Naive B cell (primary cell): Measurements from ENCODE around the gene KRTAP5-3. TPM values are rescaled to one million over a fixed set of nuclear protein-coding genes. Genes with fewer than 3 reads are reported as not detected.

Source experiments
- ATAC-seq, 2 donors: fragments of 150-1000 bp; cut with Tn5 transposase; 2 replicates each; pipeline ENCODE4 v1.10.0; 2021; ENCODE audit warnings: low read depth in 2 of 2, mild to moderate bottlenecking in 2 of 2, moderate library complexity in 2 of 2
- DNase-seq: peaks from one replicate; pipeline ENCODE4 v3.0.0; 2022
- H3K27ac Mint-ChIP-seq, 6 donors: one replicate each; pipeline ENCODE4 v1.8.0; 2020 to 2022; ENCODE audit warnings: mild to moderate bottlenecking in 6 of 6, mixed read lengths in 6 of 6, moderate library complexity in 5 of 6, inconsistent platforms in 2 of 6
- H3K27me3 Mint-ChIP-seq, 3 donors: one replicate each; pipeline ENCODE4 v1.8.0; 2021 to 2022; ENCODE audit warnings: mixed read lengths in 3 of 3, mild to moderate bottlenecking in 1 of 3
- H3K36me3 Mint-ChIP-seq, 2 donors: one replicate each; pipeline ENCODE4 v1.8.0; 2020 to 2022; ENCODE audit warnings: mixed read lengths in 2 of 2, inconsistent platforms in 1 of 2, mild to moderate bottlenecking in 1 of 2
- H3K4me1 Mint-ChIP-seq, 3 donors: one replicate each; pipeline ENCODE4 v1.8.0; 2020 to 2022; ENCODE audit warnings: mixed read lengths in 3 of 3, inconsistent platforms in 1 of 3, mild to moderate bottlenecking in 1 of 3, moderate library complexity in 1 of 3
- H3K4me3 Mint-ChIP-seq, 8 donors: one replicate each; pipeline ENCODE4 v1.8.0; 2020 to 2022; ENCODE audit warnings: mild to moderate bottlenecking in 8 of 8, mixed read lengths in 8 of 8, moderate library complexity in 8 of 8, inconsistent platforms in 2 of 8
- H3K9me3 Mint-ChIP-seq, 7 donors: one replicate each; pipeline ENCODE4 v1.8.0; 2020 to 2022; ENCODE audit warnings: mixed read lengths in 7 of 7, mild to moderate bottlenecking in 5 of 7, inconsistent platforms in 2 of 7, moderate library complexity in 1 of 7
- polyA plus RNA-seq, 6 donors: library from polyadenylated mRNA; unstranded; fragments of 300-500 nt; fragmentation: Illumina TruSeq; gene quantifications; one replicate each; pipeline ENCODE4 v1.2.3, GENCODE V29; 2021; ENCODE audit warnings: low read depth in 6 of 6

The KRTAP5-3 gene
- polyA plus RNA-seq, 6 donors from 2014 or later: not detected

DNA sequence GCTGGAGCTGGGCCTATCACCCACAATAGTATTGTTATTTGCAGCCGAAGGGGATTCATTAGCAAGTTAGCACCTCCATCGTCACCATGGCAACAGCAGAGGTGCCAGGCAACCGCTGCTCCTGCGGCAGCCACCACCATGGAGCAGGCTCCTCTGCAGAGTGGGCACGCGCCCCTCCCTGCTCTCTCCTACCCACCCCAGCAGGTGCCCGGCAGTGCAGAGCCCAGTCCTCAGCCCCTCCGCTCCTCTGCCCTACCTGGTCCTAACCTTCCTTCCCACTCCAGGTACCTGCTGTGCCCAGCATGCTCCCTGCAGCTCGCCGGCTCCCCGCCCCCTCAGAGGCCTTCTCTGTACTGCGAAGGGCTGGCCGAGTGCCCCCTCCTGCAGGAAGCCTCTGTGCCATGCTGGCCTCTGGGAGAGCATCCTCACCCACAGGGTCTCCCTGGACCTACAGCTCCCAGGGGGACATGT is 39.8 kb downstream of the KRTAP5-3 start:
- H3K27me3 Mint-ChIP-seq: peaks cover 7 to 63% (median 37%) of the 10 kb centered on the region in 3 donors
- no peaks in the 10 kb centered on the region for H3K36me3 Mint-ChIP-seq
- H3K4me1 Mint-ChIP-seq: peaks cover 3 to 6% (median 5%) of the 10 kb centered on the region in 3 donors
- H3K27ac Mint-ChIP-seq: peak overlapping the region in 2 of 6 donors; percentile 51 to 81
- H3K4me3 Mint-ChIP-seq: peak overlapping the region in 1 of 8 donors; percentile 69
- ATAC-seq (peak in 1 of 2 donors; percentile 2), DNase-seq (no peak)
- no peaks in the 10 kb centered on the region for H3K9me3 Mint-ChIP-seq

GRCh38 chr11:1567721-1568100 is 40.6 kb downstream of the KRTAP5-3 start:
- Mint-ChIP-seq H3K27me3 (peaks cover 7 to 68% (median 37%) of the 10 kb centered on the region in 3 donors), H3K27ac (peak overlapping the region in 2 of 6 donors; percentile 21 to 64), H3K4me3 (peak overlapping the region in 2 of 8 donors; percentile 33 to 35), H3K4me1 (peaks cover 0 to 3% (median 0%) of the 10 kb centered on the region in 3 donors), H3K36me3 (no peaks in the 10 kb centered on the region), H3K9me3 (no peaks in the 10 kb centered on the region)
- DNase-seq (no peak), ATAC-seq (no peak)

- H3K4me3 Mint-ChIP-seq: no peak overlapping the region
- ATAC-seq (no peak), DNase-seq (no peak)
- H3K4me1 Mint-ChIP-seq: peaks cover 0 to 3% (median 0%) of the 10 kb centered on the region in 3 donors
- H3K36me3 Mint-ChIP-seq: no peaks in the 10 kb centered on the region
- no peaks in the 10 kb centered on the region for H3K9me3 Mint-ChIP-seq
- peaks cover 13 to 73% (median 37%) of the 10 kb centered on the region in 3 donors for H3K27me3 Mint-ChIP-seq
- peak overlapping the region in 3 of 6 donors; percentile 21 to 64 (median 47) for H3K27ac Mint-ChIP-seq
Measured at GRCh38 chr11:1567052-1567720, 41.1 kb downstream of the KRTAP5-3 start.

DNA sequence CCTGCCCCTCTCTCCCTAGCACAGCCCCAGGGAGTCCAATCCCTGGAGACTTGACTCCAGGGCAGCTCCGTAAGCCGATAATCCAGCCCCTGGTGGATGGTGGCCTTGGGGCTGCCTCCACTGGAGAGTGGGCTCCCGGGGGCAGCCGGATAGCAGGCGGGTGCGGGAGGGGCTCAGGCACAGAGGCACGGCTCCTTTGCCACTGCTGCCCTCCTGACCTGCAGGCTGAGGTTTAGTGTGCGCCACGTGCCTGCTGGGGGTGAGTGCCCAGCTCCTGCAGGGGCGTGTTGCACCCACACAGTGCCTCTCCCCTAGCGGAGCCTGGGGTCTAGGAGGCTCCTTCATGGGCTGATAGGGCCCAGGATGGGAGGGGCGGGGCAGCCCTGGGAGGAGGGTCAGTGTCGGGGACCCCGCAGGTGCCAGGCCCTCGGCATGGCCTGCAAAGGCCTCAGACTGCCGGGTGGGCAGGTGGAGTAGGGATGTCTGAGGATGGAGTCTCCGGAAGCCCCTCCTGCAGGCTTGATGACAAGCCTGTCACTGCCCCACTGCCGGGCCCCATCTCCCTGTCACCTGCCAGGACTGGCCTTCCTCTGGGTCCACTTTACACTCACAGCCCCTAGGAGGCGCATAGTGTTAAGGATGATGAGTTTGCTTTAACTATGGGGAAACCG is 41.7 kb downstream of the KRTAP5-3 start:
- peaks cover 13 to 80% (median 37%) of the 10 kb centered on the region in 3 donors for H3K27me3 Mint-ChIP-seq
- H3K36me3 Mint-ChIP-seq: no peaks in the 10 kb centered on the region
- H3K4me3 Mint-ChIP-seq: no peak overlapping the region
- peaks cover 0 to 3% (median 0%) of the 10 kb centered on the region in 3 donors for H3K4me1 Mint-ChIP-seq
- H3K27ac Mint-ChIP-seq: no peak overlapping the region
- ATAC-seq (no peak), DNase-seq (no peak)
- H3K9me3 Mint-ChIP-seq: no peaks in the 10 kb centered on the region

DNA sequence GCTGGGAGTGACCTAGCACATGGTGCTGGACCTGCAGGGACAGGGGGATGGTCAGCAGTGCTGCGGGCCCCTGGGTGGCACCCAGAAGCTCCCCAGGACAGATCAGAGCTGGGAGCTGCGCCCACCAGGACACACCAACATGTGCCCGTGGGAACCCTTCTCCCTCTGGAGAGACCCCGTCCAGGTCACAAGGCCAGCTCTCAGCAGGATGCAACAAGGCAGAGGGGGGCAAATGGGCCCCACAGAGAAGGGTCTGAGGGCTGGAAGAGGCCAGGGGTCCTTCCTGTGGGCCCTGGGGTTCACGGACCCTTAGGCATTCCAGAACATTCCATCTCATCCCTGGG is 42.4 kb downstream of the KRTAP5-3 start:
- Mint-ChIP-seq H3K27ac (no peak overlapping the region), H3K4me3 (no peak overlapping the region), H3K27me3 (peaks cover 13 to 81% (median 37%) of the 10 kb centered on the region in 3 donors), H3K36me3 (no peaks in the 10 kb centered on the region), H3K9me3 (no peaks in the 10 kb centered on the region), H3K4me1 (peaks cover 0 to 3% (median 0%) of the 10 kb centered on the region in 3 donors)
- DNase-seq (no peak), ATAC-seq (no peak)

- H3K4me3 Mint-ChIP-seq: no peak overlapping the region
- no peak for DNase-seq
- H3K9me3 Mint-ChIP-seq: no peaks in the 10 kb centered on the region
- peaks cover 13 to 75% (median 37%) of the 10 kb centered on the region in 3 donors for H3K27me3 Mint-ChIP-seq
- no peak for ATAC-seq
- H3K4me1 Mint-ChIP-seq: no peaks in the 10 kb centered on the region
- peak overlapping the region in 1 of 6 donors; percentile 82 for H3K27ac Mint-ChIP-seq
- no peaks in the 10 kb centered on the region for H3K36me3 Mint-ChIP-seq
Measured at GRCh38 chr11:1565173-1565903, 42.9 kb downstream of the KRTAP5-3 start.

DNA sequence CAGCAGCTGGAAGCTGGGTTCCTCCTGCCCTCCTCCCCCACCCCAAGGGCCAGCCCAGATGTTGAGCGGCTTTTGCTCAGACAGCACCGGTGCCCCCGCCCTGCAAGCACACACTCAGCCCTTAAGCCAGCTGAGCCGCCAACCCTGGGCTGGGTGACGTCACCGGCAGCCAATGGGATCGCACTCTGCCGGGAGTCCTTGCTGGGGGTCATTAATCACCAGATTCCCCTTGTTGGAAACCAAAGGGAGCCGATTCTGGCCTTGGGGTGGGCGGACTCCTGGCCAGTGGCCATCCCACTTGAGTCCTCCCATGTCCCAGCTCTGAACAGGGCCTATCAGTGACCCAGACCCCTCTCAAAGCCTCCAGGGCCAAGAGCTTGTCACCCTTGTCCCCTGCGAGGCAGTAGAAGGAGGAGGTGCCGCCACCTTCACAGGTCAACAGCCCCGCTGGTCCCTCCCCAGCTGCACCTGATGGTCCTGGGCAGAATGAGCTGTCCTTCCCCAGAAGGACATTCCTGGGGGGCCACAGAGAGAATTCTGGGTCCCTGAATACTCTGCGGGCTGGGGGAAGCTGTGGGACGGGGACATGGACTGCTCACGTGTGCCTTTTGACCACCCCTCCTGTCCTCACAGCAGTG is 43.6 kb downstream of the KRTAP5-3 start:
- no peaks in the 10 kb centered on the region for H3K4me1 Mint-ChIP-seq
- peak overlapping the region in 1 of 6 donors; percentile 82 for H3K27ac Mint-ChIP-seq
- ATAC-seq (peak; percentile 24 to 29), DNase-seq (no peak)
- H3K27me3 Mint-ChIP-seq: peaks cover 11 to 70% (median 31%) of the 10 kb centered on the region in 3 donors
- no peaks in the 10 kb centered on the region for H3K36me3 Mint-ChIP-seq
- no peaks in the 10 kb centered on the region for H3K9me3 Mint-ChIP-seq
- H3K4me3 Mint-ChIP-seq: no peak overlapping the region

GRCh38 chr11:1563697-1564534 is 44.3 kb downstream of the KRTAP5-3 start:
- peak in 1 of 2 donors; percentile 6 for ATAC-seq
- peak overlapping the region in 1 of 6 donors; percentile 82 for H3K27ac Mint-ChIP-seq
- H3K9me3 Mint-ChIP-seq: no peaks in the 10 kb centered on the region
- peaks cover 5 to 70% (median 26%) of the 10 kb centered on the region in 3 donors for H3K27me3 Mint-ChIP-seq
- no peak overlapping the region for H3K4me3 Mint-ChIP-seq
- DNase-seq: no peak
- no peaks in the 10 kb centered on the region for H3K36me3 Mint-ChIP-seq
- H3K4me1 Mint-ChIP-seq: no peaks in the 10 kb centered on the region

DNA sequence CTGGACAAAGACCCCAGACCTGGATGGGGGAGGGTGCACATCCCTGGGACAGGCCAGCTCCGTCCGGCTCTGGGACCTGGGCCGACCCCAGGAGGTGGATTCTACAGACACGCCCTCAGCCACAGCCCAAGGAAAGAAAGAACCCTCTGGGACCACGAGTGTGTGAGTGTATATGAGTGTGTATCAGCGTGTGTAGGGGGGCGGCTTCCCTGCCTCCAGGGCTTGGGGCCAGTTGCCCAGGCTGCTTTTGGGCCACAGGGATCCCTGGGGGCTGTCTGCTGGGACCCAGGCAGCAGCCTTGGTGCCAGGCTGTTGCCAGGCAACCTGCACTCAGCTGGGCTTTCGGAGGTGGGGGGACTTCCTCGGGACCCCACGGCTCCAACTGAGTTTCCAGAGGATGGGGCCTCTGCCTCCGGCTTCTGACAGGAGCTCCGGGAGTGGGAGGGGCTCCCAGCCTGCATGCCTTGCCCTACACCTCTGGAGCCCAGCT is 45.1 kb downstream of the KRTAP5-3 start:
- peak overlapping the region in 1 of 6 donors; percentile 82 for H3K27ac Mint-ChIP-seq
- DNase-seq (no peak), ATAC-seq (no peak)
- no peaks in the 10 kb centered on the region for H3K4me1 Mint-ChIP-seq
- H3K9me3 Mint-ChIP-seq: no peaks in the 10 kb centered on the region
- no peak overlapping the region for H3K4me3 Mint-ChIP-seq
- H3K27me3 Mint-ChIP-seq: peaks cover 5 to 68% (median 26%) of the 10 kb centered on the region in 3 donors
- no peaks in the 10 kb centered on the region for H3K36me3 Mint-ChIP-seq

- no peaks in the 10 kb centered on the region for H3K4me1 Mint-ChIP-seq
- no peaks in the 10 kb centered on the region for H3K9me3 Mint-ChIP-seq
- no peak overlapping the region for H3K4me3 Mint-ChIP-seq
- no peak for ATAC-seq
- peak overlapping the region in 2 of 6 donors; percentile 49 to 82 for H3K27ac Mint-ChIP-seq
- no peak for DNase-seq
- peaks cover 5 to 67% (median 28%) of the 10 kb centered on the region in 3 donors for H3K27me3 Mint-ChIP-seq
- no peaks in the 10 kb centered on the region for H3K36me3 Mint-ChIP-seq
Measured at GRCh38 chr11:1562469-1563148, 45.7 kb downstream of the KRTAP5-3 start.

DNA sequence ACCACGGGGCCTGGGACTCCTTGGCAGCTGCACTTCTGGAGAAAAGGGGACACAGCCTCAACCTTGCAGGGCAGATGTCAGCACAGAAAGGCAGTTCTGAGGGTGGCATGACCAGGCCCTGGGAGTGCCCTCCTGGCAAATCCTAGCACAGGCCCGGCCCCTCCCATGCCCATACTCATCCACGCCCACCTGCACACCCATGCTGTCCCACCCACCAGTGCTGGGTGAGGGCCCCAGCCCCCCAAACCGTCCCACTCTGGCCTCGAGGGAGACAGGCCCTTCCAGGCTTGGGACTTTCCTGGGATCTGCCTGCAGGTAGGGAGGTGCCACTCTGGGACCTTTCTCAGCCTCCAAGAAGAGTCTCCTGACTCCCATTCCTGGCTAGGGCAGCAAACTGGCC is 46.3 kb downstream of the KRTAP5-3 start:
- DNase-seq (no peak), ATAC-seq (no peak)
- H3K4me1 Mint-ChIP-seq: no peaks in the 10 kb centered on the region
- H3K4me3 Mint-ChIP-seq: no peak overlapping the region
- no peaks in the 10 kb centered on the region for H3K9me3 Mint-ChIP-seq
- peak overlapping the region in 1 of 6 donors; percentile 74 for H3K27ac Mint-ChIP-seq
- no peaks in the 10 kb centered on the region for H3K36me3 Mint-ChIP-seq
- peaks cover 5 to 64% (median 26%) of the 10 kb centered on the region in 3 donors for H3K27me3 Mint-ChIP-seq

GRCh38 chr11:1561266-1561665 is 47.0 kb downstream of the KRTAP5-3 start:
- Mint-ChIP-seq H3K36me3 (no peaks in the 10 kb centered on the region), H3K27ac (peak overlapping the region in 1 of 6 donors; percentile 74), H3K27me3 (peaks cover 5 to 57% (median 22%) of the 10 kb centered on the region in 3 donors), H3K4me1 (no peaks in the 10 kb centered on the region), H3K9me3 (no peaks in the 10 kb centered on the region), H3K4me3 (no peak overlapping the region)
- ATAC-seq (no peak), DNase-seq (no peak)
